GM12865 (cell line): ENCODE data around the gene CLNS1A.
A peak's percentile ranks its signal among the peaks of the same experiment; 100 is the strongest.

Source experiments
- DNase-seq: peaks from one replicate; pipeline ENCODE4 v3.0.0; 2010; ENCODE audit warnings: low read depth
- H3K4me3 ChIP-seq: 2 replicates; pipeline ENCODE4 v1.5.1; 2011; ENCODE audit warnings: mild to moderate bottlenecking, low read depth, low read length, control low read depth
- CTCF ChIP-seq: IDR thresholded peaks from 2 replicates; pipeline ENCODE4 v1.5.1; 2011; ENCODE audit warnings: low read length, control low read depth, low read depth, inconsistent platforms; ENCODE audit not compliant: insufficient read depth; ENCODE audit errors: missing control alignments

CLNS1A gene

GRCh38 chr11:77596626-77597025 is 41.0 kb downstream of the CLNS1A start:
- H3K4me3 ChIP-seq = no peak overlapping the region
- DNase-seq = no peak
- TF ChIP-seq CTCF = no peak

DNA sequence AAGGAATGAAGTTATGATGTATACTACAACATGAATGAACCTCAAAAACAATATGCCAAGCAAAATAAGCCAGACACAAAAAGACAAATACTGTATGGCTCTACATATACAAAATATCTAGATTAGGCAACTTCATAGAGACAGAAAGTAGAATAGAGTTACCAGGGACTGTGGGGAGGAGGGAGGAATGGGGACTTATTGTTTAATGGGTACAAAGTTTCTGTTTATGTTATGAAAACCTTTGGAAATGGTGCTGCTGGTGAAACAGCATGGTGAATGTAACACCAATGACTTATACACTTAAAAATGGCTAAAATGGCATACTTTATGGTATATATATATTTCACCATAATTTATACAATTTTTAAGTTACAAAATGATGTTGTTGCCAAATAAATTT is 43.7 kb downstream of the CLNS1A start:
- no peak for TF ChIP-seq CTCF
- no peak overlapping the region for H3K4me3 ChIP-seq
- DNase-seq = no peak

- TF ChIP-seq CTCF = no peak
- H3K4me3 ChIP-seq = no peak overlapping the region
- DNase-seq = no peak
Observed at GRCh38 chr11:77592727-77593126, 44.9 kb downstream of the CLNS1A start.

DNA sequence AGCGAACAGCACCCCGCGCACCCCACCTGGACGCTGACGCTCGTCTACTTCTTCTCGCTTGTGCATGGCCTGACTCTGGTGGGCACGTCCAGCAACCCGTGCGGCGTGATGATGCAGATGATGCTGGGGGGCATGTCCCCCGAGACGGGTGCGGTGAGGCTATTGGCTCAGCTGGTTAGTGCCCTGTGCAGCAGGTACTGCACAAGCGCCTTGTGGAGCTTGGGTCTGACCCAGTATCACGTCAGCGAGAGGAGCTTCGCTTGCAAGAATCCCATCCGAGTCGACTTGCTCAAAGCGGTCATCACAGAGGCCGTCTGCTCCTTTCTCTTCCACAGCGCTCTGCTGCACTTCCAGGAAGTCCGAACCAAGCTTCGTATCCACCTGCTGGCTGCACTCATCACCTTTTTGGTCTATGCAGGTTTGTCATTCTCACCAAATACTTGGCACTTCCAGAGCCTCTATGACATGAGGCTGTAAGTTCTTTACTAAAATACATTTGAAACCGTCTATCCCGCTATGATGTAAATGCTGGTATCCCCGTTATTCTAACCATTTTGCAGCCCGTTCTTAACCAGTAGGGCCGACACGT is 47.3 kb downstream of the CLNS1A start:
- no peak for TF ChIP-seq CTCF
- peak overlapping the region; percentile 75 for H3K4me3 ChIP-seq
- no peak for DNase-seq

DNA sequence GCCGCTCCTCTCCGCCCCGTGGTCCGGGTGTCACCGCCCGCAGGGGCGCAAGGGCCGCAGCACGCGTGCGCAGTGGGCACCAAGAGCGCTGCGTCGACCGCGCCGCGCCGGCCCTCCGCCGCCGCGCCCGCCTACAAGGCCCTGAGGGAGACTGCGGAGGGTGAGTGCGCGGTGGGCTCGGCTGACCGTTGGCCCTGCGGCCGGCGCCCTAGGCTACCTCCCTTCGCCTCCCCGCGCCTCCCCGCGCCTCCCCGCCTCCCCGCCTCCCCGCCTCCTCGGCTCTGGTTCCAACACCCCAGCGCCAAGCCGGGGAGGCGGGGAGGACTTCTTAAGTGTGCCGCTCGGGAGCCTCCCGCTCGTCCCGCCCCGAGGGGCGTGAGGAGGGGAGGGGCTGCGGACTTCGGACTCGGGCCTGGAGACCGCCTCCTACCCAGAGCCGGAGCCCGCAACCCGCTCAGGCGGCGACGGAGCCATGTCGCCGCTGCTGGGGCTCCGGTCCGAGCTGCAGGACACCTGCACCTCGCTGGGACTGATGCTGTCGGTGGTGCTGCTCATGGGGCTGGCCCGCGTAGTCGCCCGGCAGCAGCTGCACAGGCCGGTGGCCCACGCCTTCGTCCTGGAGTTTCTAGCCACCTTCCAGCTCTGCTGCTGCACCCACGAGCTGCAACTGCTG is 47.9 kb downstream of the CLNS1A start, which contains the start of gene AQP11:
Gene AQP11, plus strand, starts transcription at position 433 of the 673 bp plus-strand sequence. Its CDS starts 40 bp downstream, at position 473.
- no peak for TF ChIP-seq CTCF
- peak; percentile 87 for DNase-seq
- H3K4me3 ChIP-seq = peak within 1 kb of the TSS; percentile 75

DNA sequence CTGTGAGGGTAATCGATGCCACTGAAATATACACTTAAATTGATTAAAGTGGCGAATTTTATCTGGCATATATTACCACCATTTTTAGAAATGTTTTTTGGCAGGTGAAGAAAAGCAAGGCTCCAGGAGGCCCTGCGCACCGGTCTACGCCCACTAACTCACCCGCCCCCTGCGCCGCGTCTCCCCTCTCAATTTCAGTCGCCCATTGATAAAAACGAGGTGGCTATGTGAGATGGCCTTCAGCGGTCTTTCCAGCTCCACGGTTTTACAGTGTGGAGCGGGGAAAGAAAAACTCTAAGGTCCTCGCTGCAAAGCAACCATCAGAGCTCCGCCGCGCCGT is 48.4 kb downstream of the CLNS1A start:
- DNase-seq = no peak

More for the DNA sequence above, 48.4 kb downstream of the CLNS1A start:
- H3K4me3 ChIP-seq = peak overlapping the region; percentile 75
- no peak for TF ChIP-seq CTCF
